Stimulated activated effector memory CD8-positive, alpha-beta T cell treated with anti-CD3 and anti-CD28 coated beads, Interleukin-12 subunit alpha, Interleukin-12 subunit beta, amount 100 ng/mL, for 72 hours (primary cell): ENCODE data around the gene NOS1.

Experiments used
- ATAC-seq: fragments of 150-1000 bp; cut with Tn5 transposase; 2 replicates; pipeline ENCODE4 v1.10.0; 2021
- DNase-seq, 2 donors: peaks; one replicate each; pipeline ENCODE4 v3.0.0; 2021 to 2022; ENCODE audit warnings: low spot score in 2 of 2
- H3K27ac Mint-ChIP-seq: one replicate; pipeline ENCODE4 v1.8.0; 2022; ENCODE audit warnings: mild to moderate bottlenecking, mixed read lengths
- H3K36me3 Mint-ChIP-seq: one replicate; pipeline ENCODE4 v1.8.0; 2022; ENCODE audit warnings: mild to moderate bottlenecking, mixed read lengths
- H3K4me1 Mint-ChIP-seq: one replicate; pipeline ENCODE4 v1.8.0; 2022; ENCODE audit warnings: mixed read lengths
- H3K4me3 Mint-ChIP-seq: one replicate; pipeline ENCODE4 v1.8.0; 2022; ENCODE audit warnings: mild to moderate bottlenecking, mixed read lengths
- H3K9me3 Mint-ChIP-seq: one replicate; pipeline ENCODE4 v1.8.0; 2022; ENCODE audit warnings: mixed read lengths

Gene NOS1

GRCh38 chr12:117178301-117178700 is 183.1 kb downstream of the NOS1 start:
- no peak overlapping the region for H3K27ac Mint-ChIP-seq
- peaks cover 99% of the 10 kb centered on the region for H3K36me3 Mint-ChIP-seq
- H3K4me3 Mint-ChIP-seq = no peak overlapping the region
- no peak for ATAC-seq
- DNase-seq = no peak
- no peaks in the 10 kb centered on the region for H3K9me3 Mint-ChIP-seq
- peaks cover 17% of the 10 kb centered on the region for H3K4me1 Mint-ChIP-seq

GRCh38 chr12:117172168-117172567 is 189.3 kb downstream of the NOS1 start:
- DNase-seq (no peak), ATAC-seq (no peak)
- Mint-ChIP-seq H3K27ac (peak overlapping the region; percentile 52), H3K4me3 (no peak overlapping the region), H3K36me3 (peaks cover 100% of the 10 kb centered on the region), H3K4me1 (peaks cover 7% of the 10 kb centered on the region), H3K9me3 (no peaks in the 10 kb centered on the region)

DNA sequence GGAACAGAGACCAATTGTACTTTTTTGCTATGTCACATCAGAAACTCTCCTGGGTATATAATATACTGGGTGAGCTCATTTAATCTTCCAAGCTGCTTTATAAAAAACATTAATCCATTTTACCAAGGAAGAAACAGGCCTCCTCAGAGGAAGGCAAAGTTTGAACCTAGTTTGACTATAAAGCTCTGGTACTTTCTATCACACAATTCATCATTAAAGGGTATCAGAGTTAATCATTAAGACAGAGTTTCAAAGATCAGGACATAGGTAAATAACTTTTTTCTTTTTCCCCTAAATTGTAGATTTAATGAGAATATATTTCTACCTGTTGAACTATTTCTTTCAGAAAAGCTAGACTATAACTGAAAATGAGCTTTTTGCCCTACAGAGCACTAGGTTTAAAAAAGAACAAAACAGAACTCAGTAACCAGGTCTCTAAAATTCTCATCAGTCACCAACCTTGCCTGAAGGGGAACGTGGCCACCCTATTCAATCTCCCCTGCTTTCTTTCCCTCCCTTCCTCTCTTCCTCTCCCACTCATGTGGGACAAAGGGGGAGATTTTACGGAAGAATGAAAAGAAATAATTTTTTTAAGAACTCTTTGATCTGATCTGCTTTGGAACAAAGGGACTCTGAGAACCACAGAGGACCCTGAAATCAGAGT is 189.8 kb downstream of the NOS1 start:
- H3K27ac Mint-ChIP-seq = peak overlapping the region; percentile 52
- peaks cover 100% of the 10 kb centered on the region for H3K36me3 Mint-ChIP-seq
- DNase-seq (no peak), ATAC-seq (no peak)
- H3K4me1 Mint-ChIP-seq = peaks cover 7% of the 10 kb centered on the region
- H3K4me3 Mint-ChIP-seq = no peak overlapping the region
- no peaks in the 10 kb centered on the region for H3K9me3 Mint-ChIP-seq

DNA sequence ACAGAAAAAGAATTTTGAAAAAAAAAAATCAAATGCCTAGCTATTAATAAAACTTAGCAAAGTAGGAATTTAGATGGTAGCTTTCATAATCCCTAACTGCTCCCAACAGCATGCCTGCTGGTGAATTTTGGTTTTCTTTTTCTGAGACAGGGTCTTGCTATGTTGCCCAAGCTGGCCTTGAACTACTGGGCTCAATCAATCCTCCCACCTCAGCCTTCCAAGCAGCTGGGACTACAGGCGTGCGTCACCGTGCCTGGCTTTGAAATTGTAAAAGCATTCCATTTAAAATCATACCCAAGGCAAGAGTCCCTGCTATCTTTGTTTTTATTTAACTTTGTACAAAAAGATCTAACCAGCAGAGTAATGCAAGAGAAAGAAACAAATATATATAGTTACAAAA is 191.9 kb downstream of the NOS1 start:
- Mint-ChIP-seq H3K4me1 (no peaks in the 10 kb centered on the region), H3K36me3 (peaks cover 100% of the 10 kb centered on the region), H3K27ac (no peak overlapping the region), H3K9me3 (no peaks in the 10 kb centered on the region), H3K4me3 (no peak overlapping the region)
- no peak for DNase-seq
- ATAC-seq = no peak

DNA sequence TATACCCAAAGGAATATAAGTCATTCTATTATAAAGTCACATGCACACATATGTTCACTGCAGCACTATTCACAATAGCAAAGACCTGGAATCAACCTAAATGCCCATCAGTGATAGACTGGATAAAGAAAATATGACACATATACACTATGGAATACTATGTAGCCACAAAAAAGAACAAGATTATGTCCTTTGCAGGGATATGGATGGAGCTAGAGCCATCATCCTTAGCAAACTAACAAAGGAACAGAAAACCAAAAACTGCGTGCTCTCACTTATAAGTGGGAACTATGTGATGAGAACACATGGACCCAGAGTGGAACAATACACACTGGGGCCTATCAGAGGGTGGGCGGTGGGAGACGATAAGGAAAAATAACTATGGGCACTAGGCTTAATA is 192.4 kb downstream of the NOS1 start:
- Mint-ChIP-seq H3K9me3 (no peaks in the 10 kb centered on the region), H3K27ac (no peak overlapping the region), H3K36me3 (peaks cover 100% of the 10 kb centered on the region), H3K4me3 (no peak overlapping the region), H3K4me1 (no peaks in the 10 kb centered on the region)
- ATAC-seq (no peak), DNase-seq (no peak)

DNA sequence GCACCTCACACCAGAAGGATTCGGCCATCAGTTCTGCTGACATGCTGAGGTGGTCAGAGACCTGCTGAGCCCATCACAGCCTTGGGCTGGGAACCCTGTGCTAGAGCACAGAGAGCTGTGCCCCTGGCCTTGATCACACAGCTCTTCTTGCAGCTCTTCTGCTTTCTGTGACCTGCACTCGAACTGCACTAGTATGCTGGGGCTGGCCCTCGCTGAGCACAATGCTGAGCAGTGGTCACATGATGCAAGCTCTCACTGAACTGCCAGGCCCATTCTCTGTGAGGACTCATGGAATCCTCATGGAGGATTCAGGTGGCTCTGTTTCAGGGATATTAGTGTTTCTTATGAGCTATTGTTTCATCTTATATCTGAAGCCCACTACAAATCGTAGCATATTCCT is 193.7 kb downstream of the NOS1 start:
- peaks cover 100% of the 10 kb centered on the region for H3K36me3 Mint-ChIP-seq
- H3K4me1 Mint-ChIP-seq = no peaks in the 10 kb centered on the region
- no peak for DNase-seq
- no peak overlapping the region for H3K27ac Mint-ChIP-seq
- H3K4me3 Mint-ChIP-seq = no peak overlapping the region
- no peak for ATAC-seq
- H3K9me3 Mint-ChIP-seq = no peaks in the 10 kb centered on the region

DNA sequence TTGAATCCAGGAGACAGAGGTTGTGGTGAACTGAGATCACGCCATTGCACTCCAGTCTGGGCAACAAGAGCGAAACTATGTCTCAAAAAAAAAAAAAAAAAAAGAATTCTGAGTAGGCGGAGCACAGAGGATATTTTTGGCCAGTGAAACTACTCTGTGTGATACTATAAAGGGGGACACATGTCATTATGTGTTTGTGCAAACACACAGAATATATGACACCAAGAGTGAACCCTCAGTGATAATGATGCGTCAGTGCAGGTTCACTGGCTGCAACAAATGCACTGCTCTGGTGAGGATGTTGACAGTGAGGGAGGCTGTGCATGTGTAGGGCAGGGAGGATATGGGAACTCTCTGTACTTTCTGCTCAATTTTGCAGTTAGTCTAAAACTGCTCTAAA is 195.3 kb downstream of the NOS1 start:
- Mint-ChIP-seq H3K4me1 (peaks cover 5% of the 10 kb centered on the region), H3K9me3 (no peaks in the 10 kb centered on the region), H3K36me3 (peaks cover 100% of the 10 kb centered on the region), H3K27ac (no peak overlapping the region), H3K4me3 (no peak overlapping the region)
- DNase-seq (no peak), ATAC-seq (no peak)

- Mint-ChIP-seq H3K36me3 (peaks cover 100% of the 10 kb centered on the region), H3K9me3 (no peaks in the 10 kb centered on the region), H3K4me3 (no peak overlapping the region), H3K4me1 (peaks cover 10% of the 10 kb centered on the region), H3K27ac (no peak overlapping the region)
- DNase-seq (no peak), ATAC-seq (no peak)
Measured at GRCh38 chr12:117165342-117165741, 196.1 kb downstream of the NOS1 start.

DNA sequence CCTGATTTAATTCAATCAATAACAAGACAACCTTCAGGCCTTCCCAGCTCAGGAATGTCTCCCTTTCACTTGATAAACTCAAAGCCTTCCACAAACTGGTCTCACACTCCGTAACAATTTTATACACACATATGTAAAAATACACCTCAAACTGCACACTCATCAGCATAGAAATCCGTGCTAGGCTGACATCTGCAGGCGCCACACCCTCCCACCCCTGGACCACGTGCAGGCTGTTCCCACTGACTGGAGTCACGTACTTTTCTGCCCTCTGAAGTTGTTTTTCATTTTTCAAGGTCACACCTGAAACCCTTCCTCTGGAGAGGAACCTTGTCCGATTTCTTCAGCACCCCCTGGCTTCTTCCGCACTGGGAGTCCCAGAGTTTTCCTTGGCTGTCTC is 198.8 kb downstream of the NOS1 start:
- Mint-ChIP-seq H3K36me3 (peaks cover 96% of the 10 kb centered on the region), H3K9me3 (no peaks in the 10 kb centered on the region), H3K4me3 (no peak overlapping the region), H3K4me1 (peaks cover 10% of the 10 kb centered on the region), H3K27ac (no peak overlapping the region)
- DNase-seq (no peak), ATAC-seq (no peak)

DNA sequence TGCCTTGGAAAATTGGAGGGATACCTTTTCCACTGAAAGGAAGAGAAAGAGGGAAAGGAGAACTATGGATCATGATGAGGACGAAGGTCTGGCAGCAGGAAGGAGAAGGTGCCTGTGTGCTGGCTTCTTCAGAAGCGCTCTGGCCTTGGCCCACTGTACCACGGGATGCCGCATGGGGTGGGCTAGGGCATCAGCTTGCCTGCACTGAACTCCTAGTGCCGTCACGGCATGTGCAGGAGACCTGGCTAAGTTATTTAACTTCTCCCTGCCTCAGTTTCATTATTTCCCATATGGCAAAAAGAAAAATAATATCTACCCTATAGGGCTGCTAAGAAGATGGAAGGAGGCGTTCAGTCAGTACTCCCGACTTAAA is 199.3 kb downstream of the NOS1 start:
- Mint-ChIP-seq H3K27ac (peak overlapping the region; percentile 79), H3K9me3 (no peaks in the 10 kb centered on the region), H3K4me3 (no peak overlapping the region), H3K36me3 (peaks cover 96% of the 10 kb centered on the region), H3K4me1 (peaks cover 10% of the 10 kb centered on the region)
- no peak for ATAC-seq
- DNase-seq = no peak

DNA sequence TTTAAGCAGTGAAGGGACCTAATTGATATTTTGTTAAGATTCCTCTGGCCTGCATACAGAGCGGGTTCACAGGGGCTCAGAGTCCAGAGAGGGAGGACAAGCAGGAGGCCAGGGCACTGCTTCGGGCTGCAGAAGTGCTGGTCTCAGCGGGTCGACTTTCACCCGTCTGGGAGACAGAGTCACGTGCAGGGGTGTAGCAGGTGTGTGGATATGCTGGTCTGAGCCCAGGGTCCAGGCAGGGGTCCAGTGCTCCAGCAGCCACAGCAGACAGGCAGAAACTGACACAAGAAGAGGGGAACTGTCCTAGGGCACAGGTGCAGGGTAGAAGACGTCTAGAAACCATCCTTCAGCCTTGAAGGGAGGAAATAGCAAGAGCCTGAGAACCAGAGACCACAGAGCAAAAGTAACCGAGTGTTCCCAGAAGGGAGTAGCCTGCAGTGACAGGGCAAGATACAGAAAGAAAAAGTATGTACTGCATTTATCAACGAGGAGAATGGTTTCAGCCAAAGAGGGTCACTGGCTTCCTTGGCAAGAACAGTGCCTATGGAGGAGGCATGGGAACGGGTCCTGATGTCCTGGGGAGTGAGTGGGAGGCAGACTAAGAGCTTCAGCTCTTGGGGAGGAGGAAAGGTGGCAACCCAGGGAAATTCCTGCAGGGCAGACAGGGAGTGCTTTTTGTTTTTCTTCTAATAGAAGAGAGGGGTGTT is 199.8 kb downstream of the NOS1 start:
- Mint-ChIP-seq H3K4me3 (no peak overlapping the region), H3K9me3 (no peaks in the 10 kb centered on the region), H3K27ac (peak overlapping the region; percentile 79), H3K36me3 (peaks cover 96% of the 10 kb centered on the region), H3K4me1 (peaks cover 10% of the 10 kb centered on the region)
- no peak for DNase-seq
- ATAC-seq = no peak

- Mint-ChIP-seq H3K36me3 (peaks cover 96% of the 10 kb centered on the region), H3K27ac (peak overlapping the region; percentile 79), H3K4me1 (peaks cover 10% of the 10 kb centered on the region), H3K9me3 (no peaks in the 10 kb centered on the region), H3K4me3 (no peak overlapping the region)
- DNase-seq (no peak), ATAC-seq (no peak)
Measured at GRCh38 chr12:117159674-117160073, 201.8 kb downstream of the NOS1 start.

DNA sequence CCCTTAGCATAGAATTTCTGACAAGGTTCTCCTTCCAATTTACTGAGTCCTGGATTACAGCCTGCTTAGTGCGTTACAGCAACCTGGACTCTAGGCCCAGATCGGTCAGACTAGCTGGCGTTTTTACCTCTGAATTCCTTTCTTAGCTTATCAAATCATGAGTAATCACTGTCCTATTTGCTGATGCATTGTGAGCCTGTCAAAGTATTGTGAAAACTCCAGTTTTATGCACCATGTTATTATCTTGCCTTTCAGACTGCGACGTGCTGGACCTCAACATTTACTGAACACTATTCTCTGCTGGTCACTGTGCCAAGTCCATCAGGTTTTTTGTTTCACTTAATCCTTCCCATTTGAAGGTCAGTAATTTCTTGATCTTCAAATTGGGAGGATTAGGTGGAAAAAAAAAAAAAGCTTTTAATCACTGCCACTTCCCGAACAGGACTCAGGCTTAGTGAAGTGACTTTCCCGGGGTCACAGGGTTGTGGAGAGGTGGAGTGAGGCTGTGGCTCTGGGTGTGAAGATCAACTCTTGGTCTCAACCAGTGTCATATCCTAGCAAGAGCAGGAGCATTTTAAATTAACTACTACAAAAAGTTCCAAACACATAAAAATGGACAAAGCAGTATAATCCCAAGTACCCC is 202.4 kb downstream of the NOS1 start:
- H3K9me3 Mint-ChIP-seq = no peaks in the 10 kb centered on the region
- H3K4me3 Mint-ChIP-seq = no peak overlapping the region
- no peak for ATAC-seq

More for the DNA sequence above, 202.4 kb downstream of the NOS1 start:
- DNase-seq = no peak
- Mint-ChIP-seq H3K27ac (no peak overlapping the region), H3K36me3 (peaks cover 96% of the 10 kb centered on the region), H3K4me1 (peaks cover 10% of the 10 kb centered on the region)
